GM12878 (cell line): ENCODE data around the gene ABCA4.
A peak's percentile ranks its signal among the peaks of the same experiment; 100 is the strongest.

ENCODE experiments used
- CBFB ChIP-seq: IDR thresholded peaks from 2 replicates; pipeline ENCODE4 v1.6.1; 2016; ENCODE audit warnings: antibody characterized with exemption, low read depth
- CBX5 ChIP-seq: sonication (generic); IDR thresholded peaks from 2 replicates; pipeline ENCODE4 v1.6.1; 2016; ENCODE audit warnings: low read depth, moderate library complexity, mild to moderate bottlenecking, inconsistent platforms
- EZH2 ChIP-seq: IDR thresholded peaks from 2 replicates; pipeline ENCODE4 v1.6.1; 2012; ENCODE audit warnings: low read depth, mild to moderate bottlenecking, control low read depth, inconsistent platforms, low read length, borderline replicate concordance; ENCODE audit not compliant: control insufficient read depth
- HDAC2 ChIP-seq: fragments of 200-600 bp; sonication (generic); IDR thresholded peaks from 2 replicates; pipeline ENCODE4 v1.6.1; 2017
- MAX ChIP-seq: IDR thresholded peaks from 2 replicates; pipeline ENCODE4 v1.6.1; 2012; ENCODE audit warnings: low read depth, low read length, improper control_type of control experiment
- NFIC ChIP-seq: IDR thresholded peaks from 2 replicates; pipeline ENCODE4 v1.6.1; 2012; ENCODE audit warnings: low read depth, mild to moderate bottlenecking, inconsistent platforms, low read length, moderate library complexity
- POLR2A ChIP-seq: IDR thresholded peaks from 2 replicates; pipeline ENCODE4 v1.6.1; 2011; ENCODE audit warnings: low read depth, mild to moderate bottlenecking, low read length
- TCF12 ChIP-seq: IDR thresholded peaks from 2 replicates; pipeline ENCODE4 v1.6.1; 2011; ENCODE audit warnings: low read depth, mild to moderate bottlenecking, low read length
- USF1 ChIP-seq: IDR thresholded peaks from 2 replicates; pipeline ENCODE4 v1.6.1; 2011; ENCODE audit warnings: borderline replicate concordance, low read depth, mild to moderate bottlenecking, moderate library complexity, mixed read lengths, low read length; ENCODE audit not compliant: insufficient read depth; ENCODE audit errors: extremely low read length

GRCh38 chr1:94045465-94046056, 75.4 kb downstream of the ABCA4 start:
- peak; percentile 51 for TF ChIP-seq USF1
- TF ChIP-seq CBX5: no peak
- TF ChIP-seq POLR2A: no peak
- TF ChIP-seq NFIC: no peak
- TF ChIP-seq CBFB: no peak
- TF ChIP-seq MAX: no peak
- no peak for TF ChIP-seq EZH2
- no peak for TF ChIP-seq TCF12
- no peak for TF ChIP-seq HDAC2
